WTC11 (cell line): ENCODE results near the gene KLHL12. TPM values are rescaled to one million over a fixed set of nuclear protein-coding genes. Genes with fewer than 3 reads are reported as not detected.
A peak's percentile ranks its signal among the peaks of the same experiment; 100 is the strongest.

Experiments used
- AFF4 ChIP-seq: sonication (generic); formaldehyde crosslinking; IDR thresholded peaks from 2 replicates; pipeline ENCODE4 v1.8.1; 2023; ENCODE audit warnings: mild to moderate bottlenecking, missing genetic modification reagents, borderline replicate concordance
- AR ChIP-seq: fragments of 250-450 bp; sonication (Bioruptor Pico); IDR thresholded peaks from 2 replicates; pipeline ENCODE4 v1.9.0; 2021; ENCODE audit warnings: mild to moderate bottlenecking
- ATF1 ChIP-seq: sonication (generic); formaldehyde crosslinking; IDR thresholded peaks from 2 replicates; pipeline ENCODE4 v1.8.1; 2023; ENCODE audit warnings: mild to moderate bottlenecking, moderate library complexity, missing genetic modification reagents
- ATF3 ChIP-seq: sonication (generic); formaldehyde crosslinking; conservative IDR thresholded peaks from 2 replicates; pipeline ENCODE4 v1.8.1; 2022; ENCODE audit warnings: mild to moderate bottlenecking, missing genetic modification reagents
- CREB1 ChIP-seq: sonication (generic); formaldehyde crosslinking; IDR thresholded peaks from 2 replicates; pipeline ENCODE4 v1.8.0; 2023; ENCODE audit warnings: mild to moderate bottlenecking, missing genetic modification reagents
- E2F1 ChIP-seq: sonication (generic); formaldehyde crosslinking; IDR thresholded peaks from 2 replicates; pipeline ENCODE4 v1.8.0; 2022; ENCODE audit warnings: mild to moderate bottlenecking, missing genetic modification reagents
- EMX1 ChIP-seq: fragments of 250-450 bp; sonication (Bioruptor Pico); IDR thresholded peaks from 2 replicates; pipeline ENCODE4 v1.8.0; 2021; ENCODE audit warnings: mild to moderate bottlenecking
- GABPB1 ChIP-seq: sonication (generic); formaldehyde crosslinking; IDR thresholded peaks from 2 replicates; pipeline ENCODE4 v1.8.1; 2023; ENCODE audit warnings: mild to moderate bottlenecking, missing genetic modification reagents
- IRF2 ChIP-seq: sonication (generic); formaldehyde crosslinking; IDR thresholded peaks from 2 replicates; pipeline ENCODE4 v1.8.0; 2022; ENCODE audit warnings: low read depth, missing genetic modification reagents, borderline replicate concordance
- MAX ChIP-seq: sonication (generic); formaldehyde crosslinking; IDR thresholded peaks from 2 replicates; pipeline ENCODE4 v1.8.0; 2022; ENCODE audit warnings: mild to moderate bottlenecking, missing genetic modification reagents
- MYBL2 ChIP-seq: sonication (generic); formaldehyde crosslinking; IDR thresholded peaks from 2 replicates; pipeline ENCODE4 v1.8.1; 2023; ENCODE audit warnings: mild to moderate bottlenecking, moderate library complexity, missing genetic modification reagents
- NR1H2 ChIP-seq: sonication (generic); formaldehyde crosslinking; IDR thresholded peaks from 2 replicates; pipeline ENCODE4 v1.9.0; 2021; ENCODE audit warnings: mild to moderate bottlenecking, moderate library complexity, missing genetic modification reagents
- NR2C2 ChIP-seq: sonication (generic); formaldehyde crosslinking; IDR thresholded peaks from 2 replicates; pipeline ENCODE4 v1.8.0; 2022; ENCODE audit warnings: mild to moderate bottlenecking, missing genetic modification reagents
- PRRX2 ChIP-seq: fragments of 250-450 bp; sonication (Bioruptor Pico); IDR thresholded peaks from 2 replicates; pipeline ENCODE4 v1.8.0; 2021; ENCODE audit warnings: mild to moderate bottlenecking
- SOX15 ChIP-seq: fragments of 250-450 bp; sonication (Bioruptor Pico); IDR thresholded peaks from 2 replicates; pipeline ENCODE4 v1.9.0; 2021; ENCODE audit warnings: mild to moderate bottlenecking
- STAT6 ChIP-seq: sonication (generic); formaldehyde crosslinking; conservative IDR thresholded peaks from 2 replicates; pipeline ENCODE4 v1.8.1; 2023; ENCODE audit warnings: mild to moderate bottlenecking, low read depth, missing genetic modification reagents, moderate library complexity
- USF1 ChIP-seq: sonication (generic); formaldehyde crosslinking; IDR thresholded peaks from 2 replicates; pipeline ENCODE4 v1.8.0; 2022; ENCODE audit warnings: mild to moderate bottlenecking, missing genetic modification reagents
- ZBTB43 ChIP-seq: sonication (generic); formaldehyde crosslinking; IDR thresholded peaks from 2 replicates; pipeline ENCODE4 v1.8.1; 2023; ENCODE audit warnings: mild to moderate bottlenecking, missing genetic modification reagents
- ZNF232 ChIP-seq: sonication (generic); formaldehyde crosslinking; IDR thresholded peaks from 2 replicates; pipeline ENCODE4 v1.8.0; 2022; ENCODE audit warnings: mild to moderate bottlenecking, missing genetic modification reagents
- ZNF263 ChIP-seq: sonication (generic); formaldehyde crosslinking; IDR thresholded peaks from 2 replicates; pipeline ENCODE4 v1.8.1; 2022; ENCODE audit warnings: low read depth, mild to moderate bottlenecking, moderate library complexity, missing genetic modification reagents
- ZNF512 ChIP-seq: sonication (generic); formaldehyde crosslinking; IDR thresholded peaks from 2 replicates; pipeline ENCODE4 v1.8.1; 2022; ENCODE audit warnings: missing genetic modification reagents, borderline replicate concordance
- ZNF671 ChIP-seq: fragments of 250-450 bp; sonication (Bioruptor Pico); IDR thresholded peaks from 2 replicates; pipeline ENCODE4 v1.8.0; 2021; ENCODE audit warnings: mild to moderate bottlenecking
- total RNA-seq: library from RNA; stranded (reverse); gene quantifications from 3 replicates; pipeline ENCODE4 v1.2.3, GENCODE V29; 2021

The KLHL12 gene
- total RNA-seq, 1 experiment from 2014 or later, result 29.6 TPM

GRCh38 chr1:202926581-202927491 lies at the start of gene KLHL12 (continued):
- TF ChIP-seq E2F1 (no peak), USF1 (peak; percentile 100), MYBL2 (CRISPR knock-in tag) (0 out of 2 replicates have a peak, but pooled peaks have one; percentile 19), ATF3 (CRISPR knock-in tag) (peak; percentile 72; the same call in 1 of the 2 replicates), NR1H2 (CRISPR knock-in tag) (no peak), CREB1 (0 out of 2 replicates have a peak, but pooled peaks have one; percentile 51), PRRX2 (CRISPR knock-in tag) (no peak), ZBTB43 (no peak), MAX (CRISPR knock-in tag) (peak; percentile 88), NR2C2 (no peak), AFF4 (no peak), ATF1 (CRISPR knock-in tag) (no peak), ZNF263 (CRISPR knock-in tag) (no peak), GABPB1 (CRISPR knock-in tag) (peak; percentile 92), ZNF512 (CRISPR knock-in tag) (no peak), STAT6 (no peak), EMX1 (CRISPR knock-in tag) (no peak; the same call in none of the 2 replicates), ZNF671 (CRISPR knock-in tag) (peak; percentile 65; the same call in 1 of the 2 replicates), ZNF232 (peak; percentile 82; the same call in 1 of the 2 replicates), SOX15 (CRISPR knock-in tag) (no peak), IRF2 (CRISPR knock-in tag) (no peak), AR (CRISPR knock-in tag) (0 out of 2 replicates have a peak, but pooled peaks have one; percentile 63)
